ENCODE results near the gene C8B. TPM values are rescaled to one million over a fixed set of nuclear protein-coding genes. Genes with fewer than 3 reads are reported as not detected.

C8B gene
- total RNA-seq, 4 donors from 2014 or later = not detected

GRCh38 chr1:56970280-56970679 is 4.5 kb upstream of the C8B start:
- TF ChIP-seq CTCF (IDR thresholded peaks at IDR 0.05; ENCODE audit: low read depth) = no peak

GRCh38 chr1:56968878-56969495 is 3.2 kb upstream of the C8B start:
- no peak for TF ChIP-seq CTCF (IDR thresholded peaks at IDR 0.05; ENCODE audit: low read depth)

GRCh38 chr1:56967900-56968832 is 2.4 kb upstream of the C8B start:
- no peak for TF ChIP-seq CTCF (IDR thresholded peaks at IDR 0.05; ENCODE audit: low read depth)

GRCh38 chr1:56967355-56967754 is 1.5 kb upstream of the C8B start:
- TF ChIP-seq CTCF (IDR thresholded peaks at IDR 0.05; ENCODE audit: low read depth) = no peak

- TF ChIP-seq CTCF (IDR thresholded peaks at IDR 0.05; ENCODE audit: low read depth) = no peak
Observed at GRCh38 chr1:56966698-56966999, 834 bp upstream of the C8B start.

GRCh38 chr1:56965191-56965590 is 624 bp downstream of the C8B start:
- TF ChIP-seq CTCF (IDR thresholded peaks at IDR 0.05; ENCODE audit: low read depth) = no peak

GRCh38 chr1:56964349-56965017 is 1.3 kb downstream of the C8B start:
- TF ChIP-seq CTCF (IDR thresholded peaks at IDR 0.05; ENCODE audit: low read depth) = no peak

All from subcutaneous adipose tissue (tissue), 4 donors.